Measurements from ENCODE around the gene DCAF7.

DCAF7 gene

DNA sequence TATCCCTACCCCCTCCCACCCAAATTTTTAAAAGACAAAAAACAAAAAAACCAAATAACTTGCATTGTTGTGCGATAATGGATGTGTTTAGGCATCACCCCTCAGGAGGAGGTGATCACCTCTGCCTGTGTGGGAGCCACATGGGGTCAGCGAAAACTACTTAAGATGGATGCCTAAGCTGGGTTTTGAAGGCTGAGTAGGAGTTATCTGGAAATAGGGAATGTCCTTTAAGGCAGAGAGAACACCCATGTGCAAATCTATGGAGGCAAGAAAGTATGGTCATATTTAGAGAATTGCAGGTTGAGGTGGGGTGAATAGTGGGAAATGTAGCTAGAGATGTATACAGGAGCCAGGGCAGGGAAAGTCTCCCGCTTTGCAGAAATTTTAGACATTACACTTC is 44.9 kb downstream of the DCAF7 start:
- no peak for DNase-seq

DNA sequence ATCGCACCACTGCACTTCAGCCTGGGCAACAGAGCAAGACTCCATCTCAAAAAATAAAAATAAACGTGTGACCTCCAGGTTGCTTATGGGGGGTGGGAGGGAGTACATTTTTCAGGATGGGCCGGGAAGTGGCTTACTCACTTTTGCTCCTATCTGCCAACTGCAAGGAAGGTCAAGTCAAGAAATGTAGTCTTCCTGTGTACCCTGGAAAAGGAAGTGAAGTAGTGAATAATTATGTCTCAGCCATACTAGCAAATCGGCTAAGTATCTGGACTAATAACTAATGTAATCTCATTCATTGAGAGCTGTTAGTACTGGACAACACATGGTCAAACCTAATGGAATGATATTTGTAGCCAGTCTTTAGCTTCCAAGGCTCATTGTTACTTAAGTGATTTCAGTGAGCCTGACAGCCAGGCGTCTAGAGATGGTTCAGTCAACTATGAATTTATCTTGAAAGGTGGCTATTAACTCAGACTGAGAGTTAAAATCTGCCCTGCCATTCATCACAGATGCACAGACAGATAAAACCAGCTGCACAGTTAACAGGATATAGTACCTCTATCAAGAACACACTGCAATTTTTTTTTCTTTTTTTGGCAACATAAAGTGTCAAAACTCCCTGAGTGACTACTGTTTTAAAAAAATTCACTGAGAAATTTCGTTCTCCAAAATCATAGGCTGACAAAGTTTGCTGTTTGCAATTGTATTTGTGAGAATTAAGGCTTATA is 46.7 kb downstream of the DCAF7 start:
- no peak for DNase-seq

DNA sequence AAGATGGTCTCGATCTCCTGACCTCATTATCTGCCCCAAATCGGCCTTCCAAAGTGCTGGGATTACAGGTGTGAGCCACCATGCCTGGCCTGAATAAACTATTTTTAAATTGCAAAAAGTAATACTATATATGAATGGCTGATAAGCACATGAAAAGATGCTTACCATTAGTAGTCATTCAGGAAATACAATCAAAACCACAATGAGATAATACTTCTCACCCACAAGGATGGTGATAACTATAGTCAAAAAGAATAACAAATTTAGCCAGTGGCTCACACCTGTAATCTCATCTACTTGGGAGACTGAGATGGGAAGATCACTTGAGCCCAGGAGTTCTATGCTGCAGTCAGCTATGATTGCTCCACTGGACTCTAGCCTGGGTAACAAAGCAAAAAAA is 48.0 kb downstream of the DCAF7 start:
- DNase-seq, result no peak

DNA sequence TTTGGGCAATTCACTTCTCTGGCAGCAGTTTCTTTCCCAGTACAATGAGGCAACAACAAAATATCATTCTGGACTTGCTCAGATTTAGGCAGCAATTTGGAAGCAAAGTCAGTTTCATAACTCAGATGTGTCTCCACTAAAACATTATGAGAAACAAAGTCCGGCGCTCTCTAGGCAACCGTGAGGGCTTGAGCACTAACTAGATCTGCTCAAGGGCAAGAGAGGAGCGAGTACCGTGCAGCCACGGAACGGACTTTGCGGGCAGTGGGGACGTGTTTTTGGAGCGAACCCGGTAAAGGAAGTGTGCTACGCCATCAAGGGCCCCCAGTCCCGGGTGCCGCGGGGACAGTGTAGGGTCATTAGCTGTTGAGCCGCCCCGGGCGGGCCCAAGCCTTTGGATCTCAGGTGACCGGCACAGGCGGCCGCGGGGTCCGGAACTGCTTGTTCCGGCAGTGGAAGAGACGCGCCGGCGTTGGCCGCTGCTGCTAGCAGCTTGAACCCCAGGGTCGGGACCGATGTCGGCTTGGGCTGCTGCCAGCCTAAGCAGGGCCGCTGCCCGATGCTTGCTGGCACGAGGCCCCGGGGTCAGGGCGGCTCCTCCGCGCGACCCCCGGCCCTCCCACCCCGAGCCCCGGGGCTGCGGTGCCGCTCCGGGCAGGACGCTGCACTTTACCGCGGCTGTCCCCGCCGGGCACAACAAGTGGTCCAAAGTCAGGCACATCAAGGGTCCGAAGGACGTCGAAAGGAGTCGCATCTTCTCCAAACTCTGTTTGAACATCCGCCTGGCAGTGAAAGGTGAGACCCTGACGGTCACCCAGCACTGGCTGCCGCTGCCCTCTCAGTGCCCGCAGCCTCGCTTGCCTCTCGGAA is 50.5 kb downstream of the DCAF7 start, which contains the start of gene TACO1:
TACO1 (plus strand) TSS at position 327 of the 870 bp plus-strand sequence; CDS start at position 516, 189 bp downstream.
- peak; percentile 80 for DNase-seq

DNA sequence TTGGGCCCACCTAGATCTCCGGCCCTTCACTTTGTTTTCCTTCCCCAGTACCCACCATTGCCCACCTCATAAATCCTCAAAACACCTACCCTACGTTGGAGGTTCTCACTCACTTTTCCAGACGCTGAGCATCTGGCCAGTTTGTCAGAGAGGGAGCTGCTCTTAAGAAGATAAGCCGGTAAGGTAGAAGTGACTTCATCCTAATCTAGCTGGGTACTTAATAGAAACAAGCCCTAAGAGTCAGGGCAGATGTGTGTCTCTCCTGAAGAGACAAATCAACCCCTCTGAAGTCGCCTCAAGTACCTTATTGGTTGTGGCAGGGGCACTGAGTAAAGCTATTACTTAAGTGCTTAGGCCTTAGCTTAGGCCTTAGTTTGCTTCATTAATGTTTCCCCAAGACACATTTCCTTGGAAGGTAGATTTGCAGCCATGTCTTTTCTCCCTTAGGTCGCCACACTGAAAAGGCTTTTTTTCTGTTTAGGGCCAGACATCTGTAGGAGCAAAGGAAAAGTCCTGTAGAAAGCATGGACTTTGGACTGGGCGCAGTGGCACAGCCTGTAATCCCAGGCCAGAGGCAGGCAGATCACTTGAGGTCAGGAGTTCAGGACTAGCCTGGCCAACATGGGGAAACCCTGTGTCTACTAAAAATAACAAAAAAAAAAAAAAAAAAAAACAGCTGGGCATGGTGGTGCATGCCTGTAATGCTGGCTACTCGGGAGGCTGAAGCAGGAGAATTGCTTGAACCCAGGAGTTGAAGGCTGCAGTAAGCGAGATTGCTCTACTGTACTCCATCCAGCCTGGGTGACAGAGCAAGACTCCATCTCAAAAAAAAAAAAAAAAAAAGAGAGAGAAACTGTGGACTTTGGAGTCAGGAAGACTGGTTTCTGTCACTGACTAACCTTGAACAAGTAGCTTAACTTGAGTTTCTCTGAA is 51.4 kb downstream of the DCAF7 start:
- no peak for DNase-seq

DNA sequence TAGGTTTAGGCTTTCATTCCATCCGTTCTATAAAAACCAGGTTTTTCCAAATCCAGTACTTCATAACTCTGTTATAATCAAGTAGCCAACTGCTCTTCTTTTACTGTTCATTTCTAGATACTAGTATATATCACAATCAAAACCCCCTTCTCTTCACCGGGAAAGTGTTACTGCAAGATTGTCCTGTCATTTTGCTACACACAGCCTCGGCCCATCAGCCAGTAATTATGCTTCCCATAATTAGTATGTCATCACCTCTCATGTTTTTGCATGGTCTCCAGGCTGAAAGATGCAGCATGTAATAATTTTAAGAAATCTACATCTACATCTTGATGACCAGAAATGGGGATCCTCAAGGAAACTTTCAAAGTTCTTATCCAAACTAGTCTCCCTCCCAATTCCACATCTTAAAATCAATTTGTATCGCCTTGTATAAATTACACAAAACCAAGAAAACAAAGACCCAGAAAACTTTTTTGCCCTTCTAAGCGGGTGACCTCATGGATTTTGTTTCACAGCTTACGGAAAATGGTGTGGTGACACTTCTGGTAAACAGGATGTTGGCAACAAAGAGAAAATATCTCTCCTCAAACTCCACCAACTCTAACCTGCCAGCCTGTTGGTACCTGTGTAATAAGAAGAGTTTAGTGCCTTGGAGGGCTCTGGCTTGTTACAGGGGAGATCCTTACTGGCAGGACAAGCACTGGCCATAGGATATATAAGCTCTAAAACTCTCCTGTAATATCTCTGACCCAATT is 59.7 kb downstream of the DCAF7 start:
- DNase-seq, result no peak

DNA sequence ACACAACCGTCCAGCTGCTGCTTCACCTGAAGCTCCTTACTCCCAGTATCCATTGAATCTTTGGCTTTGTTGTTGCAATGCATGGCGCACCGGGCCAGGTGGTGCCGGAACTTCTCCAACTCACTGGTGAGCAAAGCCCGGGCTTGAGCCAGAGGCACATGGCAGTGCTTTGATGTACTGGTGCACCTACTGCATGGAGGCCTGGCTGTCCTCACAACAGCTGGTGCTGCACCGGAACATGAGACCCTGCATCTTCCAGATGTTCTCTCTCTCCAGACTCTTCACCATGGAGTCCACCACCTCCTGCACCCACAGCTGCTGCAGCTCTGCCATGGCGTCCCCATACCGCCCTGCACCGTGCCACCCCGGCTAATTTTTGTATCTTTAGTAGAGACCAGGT is 60.6 kb downstream of the DCAF7 start:
- DNase-seq, result no peak

DNA sequence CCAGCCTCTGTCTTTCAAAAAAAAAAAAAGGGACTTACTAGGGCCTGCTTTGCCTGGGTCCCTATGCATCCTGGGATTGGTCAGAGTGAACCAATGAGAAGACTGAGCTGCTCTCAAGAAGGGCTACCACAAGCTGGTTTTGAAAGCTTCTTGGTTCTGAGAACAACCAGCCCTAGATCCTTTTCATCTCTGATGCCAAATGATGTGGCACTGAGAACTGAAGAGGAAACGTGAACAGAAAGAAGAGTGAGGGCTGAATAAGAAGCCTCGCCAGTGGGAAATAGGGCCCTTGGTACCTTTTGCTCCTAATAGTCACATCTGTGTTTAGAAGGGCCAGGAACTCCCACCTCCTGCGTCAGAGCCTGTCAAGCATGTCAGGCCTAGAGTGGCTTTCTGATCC is 61.1 kb downstream of the DCAF7 start:
- no peak for DNase-seq

DNA sequence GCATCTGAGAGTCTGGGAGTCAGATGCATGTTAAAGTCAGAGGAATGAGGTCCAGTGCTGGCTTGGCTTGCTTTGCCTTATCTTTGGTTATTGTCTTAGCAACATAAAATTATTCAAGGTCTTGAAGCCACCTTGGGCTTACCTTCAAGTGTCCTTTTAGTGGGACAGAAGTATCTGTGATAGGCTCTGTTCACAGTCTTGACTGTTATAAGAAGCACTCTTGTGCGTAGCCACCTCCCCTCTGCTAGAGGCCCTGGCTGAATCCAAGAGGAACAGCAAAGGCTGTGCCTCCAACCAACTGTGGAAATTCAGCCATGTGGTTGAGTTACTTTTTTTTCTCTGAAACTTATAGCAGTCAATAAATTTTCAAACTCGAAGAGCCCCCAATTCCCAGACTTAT is 63.4 kb downstream of the DCAF7 start:
- DNase-seq, result no peak

DNA sequence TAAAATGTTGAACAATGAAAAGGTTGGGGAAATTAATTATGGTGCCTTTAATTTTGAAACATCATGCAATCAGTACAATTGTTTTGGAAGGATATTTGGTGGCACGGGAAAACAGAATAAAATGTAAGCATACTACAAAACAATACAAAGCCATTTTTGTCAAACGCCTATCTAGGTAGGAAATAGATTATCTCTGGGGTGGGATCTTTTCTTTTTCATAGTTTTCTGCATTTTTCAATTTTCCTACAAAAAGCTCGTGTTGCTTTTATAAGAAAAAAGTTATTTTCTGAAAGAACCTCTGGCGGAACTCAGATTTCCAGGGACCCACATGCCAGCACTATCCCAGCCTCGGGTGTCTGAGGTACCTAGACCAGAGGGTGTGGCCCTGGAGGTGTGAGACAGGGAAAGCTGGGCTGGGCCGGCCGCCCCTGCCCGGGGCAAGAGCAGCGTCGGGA is 71.0 kb downstream of the DCAF7 start:
- DNase-seq, result no peak

DNA sequence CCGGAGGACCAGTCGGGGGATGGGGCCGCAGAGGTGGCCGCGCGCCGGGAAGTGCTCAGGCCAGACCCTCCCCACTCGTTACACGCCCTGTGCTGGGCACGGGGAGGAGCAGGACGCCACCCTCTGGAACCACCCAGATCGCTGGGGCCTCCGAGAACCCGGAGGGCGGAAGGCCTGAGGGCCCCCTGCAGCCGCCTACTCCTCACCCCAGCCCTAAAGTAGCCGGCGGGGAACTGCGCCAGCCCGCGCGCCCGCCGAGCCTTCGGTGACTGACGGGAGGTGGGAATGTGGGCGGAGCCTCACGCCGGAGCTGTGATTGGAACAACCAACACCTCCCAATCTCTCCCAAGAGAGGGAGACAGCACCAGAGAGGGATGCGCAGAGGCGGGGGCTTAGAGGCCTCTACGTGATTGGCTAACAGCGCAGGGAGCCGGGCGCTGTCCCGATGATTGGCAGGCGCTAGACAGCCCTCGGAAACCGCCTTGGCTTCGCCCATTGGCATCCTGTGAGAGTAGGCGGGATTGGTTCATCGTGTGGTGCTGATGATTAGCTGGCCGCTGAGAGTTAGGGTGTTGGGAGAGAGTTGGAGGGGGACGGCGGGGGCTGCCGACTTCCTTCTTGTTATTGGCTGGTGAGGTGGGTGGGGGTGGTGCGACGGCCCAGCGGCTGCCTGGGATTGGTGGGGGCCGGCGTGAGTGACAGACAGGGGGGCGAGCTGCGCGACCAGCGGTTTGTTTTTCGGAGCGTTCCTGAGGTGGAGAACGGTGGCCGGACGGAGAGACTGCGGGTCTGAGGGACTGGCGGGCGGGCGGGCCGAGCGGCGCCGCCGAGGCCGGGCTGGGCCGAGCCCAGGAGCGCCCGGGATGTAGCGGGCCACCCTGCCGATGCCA is 71.7 kb downstream of the DCAF7 start, which contains the start of gene MAP3K3:
MAP3K3 (plus strand) TSS at position 734 of the 890 bp plus-strand sequence. CDS start 343 bp downstream, outside the sequence.
- DNase-seq, result peak; percentile 100

DNA sequence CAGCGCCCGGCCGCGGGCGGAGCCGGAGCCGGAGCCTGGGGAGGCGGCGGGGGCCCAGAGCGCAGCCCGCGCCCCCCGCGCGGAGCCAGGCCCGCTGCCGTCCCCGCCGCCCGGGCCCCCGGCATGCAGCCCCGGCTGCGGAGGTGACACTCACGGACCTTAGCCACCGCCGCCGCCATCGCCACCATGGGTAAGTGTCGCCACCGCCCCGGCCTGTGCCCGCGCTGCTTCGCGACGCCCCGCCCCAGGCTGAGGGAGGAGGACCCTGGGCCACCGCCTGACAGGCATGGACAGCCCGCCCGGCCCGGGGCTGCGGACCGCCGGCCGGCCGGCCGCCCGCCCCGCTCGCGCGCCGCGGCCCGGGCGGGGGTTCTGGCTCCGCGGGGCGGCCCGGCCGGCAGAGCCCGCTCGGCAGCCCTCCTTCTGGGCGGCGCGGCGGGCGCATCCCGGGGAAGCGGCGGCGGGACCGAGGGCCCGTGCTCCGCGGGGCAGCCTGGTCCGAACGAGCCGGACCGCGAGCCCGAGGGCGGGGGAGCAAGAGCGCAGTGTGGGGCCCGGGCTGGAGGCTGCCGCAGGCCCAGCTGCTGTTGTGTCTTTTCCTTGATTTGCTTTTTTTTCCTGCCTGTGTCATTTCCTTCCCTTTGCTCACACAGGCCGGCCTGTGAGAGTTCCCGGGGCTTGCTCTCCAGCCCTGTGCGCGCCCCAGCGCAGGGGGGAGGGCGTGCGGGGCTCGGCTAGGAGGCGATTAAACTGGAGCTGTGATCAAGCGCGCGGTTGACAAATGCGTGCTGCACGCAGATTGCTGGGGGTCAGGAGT is 72.5 kb downstream of the DCAF7 start:
- peak; percentile 45 for DNase-seq

DNA sequence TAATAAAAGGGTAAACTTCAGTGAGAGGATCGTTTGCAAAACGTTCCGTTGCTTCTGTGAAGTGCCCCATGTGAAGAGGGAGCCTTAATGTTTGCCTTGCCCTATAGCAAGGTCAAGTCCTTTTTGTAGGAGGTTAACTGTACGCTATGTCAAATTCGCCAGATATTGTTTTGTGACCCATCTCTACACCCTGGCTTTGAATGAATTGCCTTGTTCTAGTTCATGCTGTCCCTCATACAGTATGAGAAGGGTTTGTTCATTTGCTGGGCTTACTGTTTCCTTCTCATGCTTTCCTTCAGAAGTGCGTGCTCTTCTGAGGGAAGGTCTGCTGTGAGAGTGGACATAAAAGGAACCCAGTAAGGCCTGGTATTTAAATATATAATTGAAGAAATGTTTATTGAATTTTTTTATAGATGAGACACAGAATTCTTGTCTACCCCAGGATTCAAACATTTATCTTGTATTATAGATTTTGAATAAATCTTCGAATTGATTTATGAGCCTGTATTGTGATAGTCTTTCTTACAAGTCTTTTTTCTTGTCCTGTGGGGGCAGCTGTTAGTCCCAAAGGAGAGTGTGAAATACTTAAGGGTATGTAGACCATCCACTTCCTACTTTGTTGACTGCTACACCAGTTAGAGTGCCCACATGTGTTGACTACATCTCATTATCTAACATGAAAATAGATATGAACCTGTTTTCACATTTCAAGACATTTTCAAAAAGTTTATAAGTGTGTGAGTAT is 73.7 kb downstream of the DCAF7 start:
- DNase-seq, result no peak

DNA sequence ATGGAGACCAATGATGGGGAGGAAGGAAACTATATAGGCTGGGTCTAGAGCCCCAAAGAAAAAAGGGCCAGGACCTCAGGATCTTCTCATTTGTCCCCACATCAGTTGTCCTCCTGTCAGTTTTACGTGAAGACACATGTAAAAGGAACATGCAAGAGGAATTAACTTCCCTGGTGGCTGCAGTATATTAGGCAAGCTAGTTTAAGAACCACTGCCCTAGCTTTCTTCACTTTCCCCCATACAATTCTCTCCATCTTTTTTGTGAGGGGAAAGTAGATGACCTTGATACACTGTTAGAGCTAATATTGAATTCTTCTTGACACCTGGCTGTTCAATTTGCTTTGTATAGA is 74.2 kb downstream of the DCAF7 start:
- DNase-seq, result no peak

DNA sequence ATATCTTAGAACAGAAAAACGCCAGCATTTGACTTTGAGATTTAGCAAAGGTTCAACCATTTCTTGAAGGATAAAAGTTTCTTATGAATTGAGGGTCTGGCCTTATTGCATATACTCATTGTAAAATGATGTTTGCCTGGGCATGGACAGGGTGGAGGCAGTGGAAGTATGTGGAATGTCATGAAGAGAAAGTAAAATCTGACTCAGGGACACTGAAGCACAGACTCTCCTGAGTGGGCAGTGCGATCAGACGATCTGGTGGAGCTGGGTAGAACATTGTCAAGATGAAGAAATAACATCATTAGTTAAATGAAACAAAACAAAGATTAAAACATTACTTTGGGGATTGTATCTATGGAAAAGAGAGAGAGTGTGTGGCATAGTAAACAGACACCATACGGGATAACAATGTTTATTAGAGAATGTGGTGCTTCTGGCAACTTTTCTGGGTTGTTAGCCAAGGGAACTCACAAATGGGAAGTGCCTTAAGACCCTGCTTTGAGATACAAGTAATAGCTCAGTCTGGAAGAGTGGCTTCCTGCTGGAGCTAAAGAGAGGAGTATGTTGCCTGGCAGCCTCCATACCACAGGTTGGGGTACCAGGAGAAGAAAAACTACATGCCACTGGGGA is 76.4 kb downstream of the DCAF7 start:
- no peak for DNase-seq

DNA sequence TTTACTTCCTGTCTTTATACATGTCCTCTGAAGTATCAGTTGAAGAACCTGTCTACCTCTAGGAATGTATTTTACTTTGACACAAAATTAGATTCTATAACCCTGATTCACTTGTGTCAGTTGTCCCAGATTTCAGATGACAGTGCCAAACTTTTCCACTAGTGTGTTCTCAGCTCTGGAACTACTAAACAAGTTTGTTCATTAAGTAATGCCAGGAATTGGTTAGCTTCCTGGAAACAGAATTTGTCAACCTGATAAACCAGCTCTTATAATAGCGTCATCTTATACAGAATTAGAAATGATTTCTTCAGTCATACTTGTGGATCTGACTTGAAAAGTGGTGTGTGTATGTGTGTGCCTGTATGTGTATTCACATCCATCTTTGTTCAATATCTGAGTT is 79.3 kb downstream of the DCAF7 start:
- DNase-seq, result no peak

DNA sequence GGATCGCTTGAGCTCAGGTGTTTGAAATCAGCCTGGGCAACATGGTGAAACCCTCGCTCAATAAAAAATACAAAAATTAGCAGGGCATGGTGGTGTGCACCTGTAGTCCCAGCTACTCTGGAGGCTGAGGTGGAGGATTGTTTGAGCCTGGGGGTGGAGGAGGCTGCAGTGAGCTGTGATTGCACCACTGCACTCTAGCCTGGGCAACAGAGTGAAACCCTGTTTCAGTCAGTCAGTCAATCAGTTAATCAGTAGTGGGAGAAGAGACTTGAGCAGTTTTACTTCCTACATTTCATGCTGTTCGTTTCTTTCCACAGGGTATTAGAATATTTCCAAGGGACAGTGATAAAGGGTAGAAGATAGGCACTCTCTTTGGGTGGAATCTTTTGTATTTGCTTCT is 80.8 kb downstream of the DCAF7 start:
- no peak for DNase-seq

DNA sequence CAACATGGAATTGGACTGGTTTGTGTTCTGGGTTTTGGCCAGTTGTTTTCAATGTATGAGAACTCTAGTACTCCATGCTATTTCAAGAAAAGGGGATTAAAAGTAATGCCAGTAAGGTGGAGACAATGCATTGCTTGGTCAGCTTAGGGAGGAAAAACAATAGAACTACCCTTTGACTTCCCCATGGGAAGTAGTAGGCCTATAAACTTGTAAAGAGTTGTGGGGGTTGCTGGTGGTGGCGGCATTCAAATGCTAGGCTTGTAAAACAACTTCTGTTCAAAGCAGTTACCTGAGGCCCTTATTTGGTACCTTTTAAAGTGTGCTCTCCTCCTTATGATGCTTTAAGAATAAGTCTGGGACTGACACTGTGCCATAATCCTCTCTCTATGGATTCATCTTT is 81.3 kb downstream of the DCAF7 start:
- DNase-seq, result no peak

DNA sequence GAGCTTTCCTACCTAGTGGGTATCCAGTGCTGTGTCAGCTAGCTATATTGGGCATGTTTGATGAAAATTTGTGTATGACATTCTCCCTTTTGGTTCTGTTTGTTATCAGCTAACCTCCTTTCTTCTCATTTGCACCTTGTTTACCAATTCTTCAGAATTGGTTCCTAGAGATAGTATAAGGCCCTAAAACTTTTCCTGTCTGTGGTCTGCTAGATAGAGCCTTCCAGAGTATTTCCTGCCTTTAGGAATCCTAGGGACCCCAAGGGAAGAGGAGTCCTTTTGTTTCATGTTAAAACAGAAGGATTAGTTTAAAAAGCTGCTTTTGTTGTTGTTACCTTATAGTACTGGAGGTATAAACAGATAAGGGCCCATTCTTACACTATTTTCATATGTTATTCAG is 83.5 kb downstream of the DCAF7 start:
- DNase-seq, result no peak
